ELF-1 (cell line): ENCODE measurements around the gene TCFL5.

Source experiments
- DNase-seq: peaks from one replicate; pipeline ENCODE4 v3.0.0-alpha.2; 2016; ENCODE audit warnings: low read depth, low spot score

TCFL5 gene

GRCh38 chr20:62880147-62880934 is 18.7 kb upstream of the TCFL5 start:
- DNase-seq, result no peak

- DNase-seq, result no peak
These were observed 17.9 kb upstream of the TCFL5 start for GRCh38 chr20:62879275-62880146.

- peak; percentile 74 for DNase-seq
These were observed 16.8 kb upstream of the TCFL5 start for GRCh38 chr20:62878244-62879038.

- DNase-seq, result peak; percentile 94
These were observed 15.5 kb upstream of the TCFL5 start for GRCh38 chr20:62876902-62877816.

GRCh38 chr20:62876501-62876901 is 14.9 kb upstream of the TCFL5 start:
- DNase-seq, result no peak

- DNase-seq, result peak; percentile 94
These were observed 14.1 kb upstream of the TCFL5 start for GRCh38 chr20:62875419-62876361.

- no peak for DNase-seq
These were observed 13.3 kb upstream of the TCFL5 start for GRCh38 chr20:62874964-62875344.

- peak; percentile 65 for DNase-seq
These were observed 12.0 kb upstream of the TCFL5 start for GRCh38 chr20:62873681-62874031.

- no peak for DNase-seq
These were observed 11.7 kb upstream of the TCFL5 start for GRCh38 chr20:62873280-62873679.

GRCh38 chr20:62872862-62873261 is 11.2 kb upstream of the TCFL5 start:
- no peak for DNase-seq

- no peak for DNase-seq
These were observed 10.7 kb upstream of the TCFL5 start for GRCh38 chr20:62872184-62872847.

GRCh38 chr20:62864207-62864606 is 2.6 kb upstream of the TCFL5 start:
- DNase-seq, result no peak

- DNase-seq, result no peak
These were observed 514 bp downstream of the TCFL5 start for GRCh38 chr20:62860924-62861691.

- DNase-seq, result peak; percentile 50
These were observed 1.2 kb downstream of the TCFL5 start for GRCh38 chr20:62860391-62860923.

- no peak for DNase-seq
These were observed 1.9 kb downstream of the TCFL5 start for GRCh38 chr20:62859721-62860120.

GRCh38 chr20:62858058-62858830 is 3.4 kb downstream of the TCFL5 start:
- no peak for DNase-seq

GRCh38 chr20:62856931-62857619 is 4.5 kb downstream of the TCFL5 start:
- DNase-seq, result no peak
